T-helper 1 cell treated with Interleukin-12 subunit alpha and Interleukin-12 subunit beta and Interleukin-4 antibody, amounts not matched to agents 30 μg/mL and 1 μg/mL, for 36 hours (primary cell): ENCODE results near the gene ETV3.

ENCODE experiments used
- H3K27ac Mint-ChIP-seq: one replicate; pipeline ENCODE4 v1.8.0; 2021; ENCODE audit warnings: mild to moderate bottlenecking, mixed read lengths
- H3K27me3 Mint-ChIP-seq: one replicate; pipeline ENCODE4 v1.8.0; 2021; ENCODE audit warnings: low read depth, mixed read lengths
- H3K36me3 Mint-ChIP-seq: one replicate; pipeline ENCODE4 v1.8.0; 2021; ENCODE audit warnings: low read depth, mixed read lengths
- H3K4me1 Mint-ChIP-seq: one replicate; pipeline ENCODE4 v1.8.0; 2021; ENCODE audit warnings: low read depth, mixed read lengths
- H3K4me3 Mint-ChIP-seq: one replicate; pipeline ENCODE4 v1.8.0; 2021; ENCODE audit warnings: mild to moderate bottlenecking, moderate library complexity, mixed read lengths
- H3K9me3 Mint-ChIP-seq: one replicate; pipeline ENCODE4 v1.8.0; 2021; ENCODE audit warnings: mixed read lengths

The ETV3 gene

DNA sequence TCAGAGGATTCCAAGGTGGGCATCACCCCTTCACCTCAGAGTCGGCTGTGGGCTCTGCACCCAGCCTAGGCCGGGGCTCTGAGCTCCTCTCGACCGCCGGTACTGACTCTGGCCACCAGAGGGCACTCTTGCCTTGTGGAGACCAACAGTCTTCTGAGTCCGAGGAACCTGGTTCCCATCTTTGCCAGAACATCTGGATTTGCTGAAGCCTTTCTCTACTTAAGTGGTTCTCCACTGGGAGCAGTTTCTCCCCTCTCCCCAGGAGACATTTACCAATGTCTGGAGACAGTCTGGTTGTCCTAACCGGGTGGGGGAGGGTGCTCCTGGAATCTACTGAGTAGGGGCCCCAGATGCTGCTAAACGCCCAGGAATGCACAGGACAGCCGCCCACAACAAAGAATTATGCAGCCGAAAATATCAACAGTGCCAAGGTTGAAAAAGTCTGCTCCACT, 48.0 kb downstream of the ETV3 start:
- Mint-ChIP-seq H3K27ac (no peak overlapping the region), H3K36me3 (no peaks in the 10 kb centered on the region), H3K4me3 (no peak overlapping the region), H3K4me1 (no peaks in the 10 kb centered on the region), H3K27me3 (peaks cover 4% of the 10 kb centered on the region), H3K9me3 (no peaks in the 10 kb centered on the region)

DNA sequence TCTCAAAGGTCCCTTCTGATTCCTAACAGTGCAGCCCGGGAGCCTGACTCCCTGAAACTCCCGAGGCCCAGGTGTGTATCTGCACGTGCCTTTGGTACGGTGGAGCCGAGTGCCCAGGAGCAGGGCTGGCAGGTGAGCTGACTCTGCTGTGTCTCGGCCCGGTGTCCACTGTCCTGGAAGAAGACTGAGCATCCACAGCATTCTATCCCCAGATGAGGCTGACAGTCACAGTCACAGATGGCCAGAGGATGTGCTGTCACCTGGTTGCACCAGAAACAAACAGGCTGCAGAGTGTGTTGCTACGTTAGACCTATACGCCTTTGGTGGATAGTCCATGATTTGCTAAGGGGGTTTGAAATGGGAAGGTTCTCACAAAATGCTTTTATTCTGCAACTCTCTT, 48.4 kb downstream of the ETV3 start:
- Mint-ChIP-seq H3K9me3 (no peaks in the 10 kb centered on the region), H3K36me3 (no peaks in the 10 kb centered on the region), H3K4me3 (no peak overlapping the region), H3K27ac (no peak overlapping the region), H3K4me1 (no peaks in the 10 kb centered on the region), H3K27me3 (peaks cover 4% of the 10 kb centered on the region)

GRCh38 chr1:157088607-157089006, 49.6 kb downstream of the ETV3 start:
- Mint-ChIP-seq H3K9me3 (no peaks in the 10 kb centered on the region), H3K4me3 (no peak overlapping the region), H3K27ac (no peak overlapping the region), H3K4me1 (no peaks in the 10 kb centered on the region), H3K27me3 (peaks cover 4% of the 10 kb centered on the region), H3K36me3 (no peaks in the 10 kb centered on the region)

GRCh38 chr1:157087030-157087429, 51.2 kb downstream of the ETV3 start:
- Mint-ChIP-seq H3K4me3 (no peak overlapping the region), H3K27ac (no peak overlapping the region), H3K36me3 (no peaks in the 10 kb centered on the region), H3K4me1 (no peaks in the 10 kb centered on the region), H3K27me3 (peaks cover 13% of the 10 kb centered on the region), H3K9me3 (no peaks in the 10 kb centered on the region)

DNA sequence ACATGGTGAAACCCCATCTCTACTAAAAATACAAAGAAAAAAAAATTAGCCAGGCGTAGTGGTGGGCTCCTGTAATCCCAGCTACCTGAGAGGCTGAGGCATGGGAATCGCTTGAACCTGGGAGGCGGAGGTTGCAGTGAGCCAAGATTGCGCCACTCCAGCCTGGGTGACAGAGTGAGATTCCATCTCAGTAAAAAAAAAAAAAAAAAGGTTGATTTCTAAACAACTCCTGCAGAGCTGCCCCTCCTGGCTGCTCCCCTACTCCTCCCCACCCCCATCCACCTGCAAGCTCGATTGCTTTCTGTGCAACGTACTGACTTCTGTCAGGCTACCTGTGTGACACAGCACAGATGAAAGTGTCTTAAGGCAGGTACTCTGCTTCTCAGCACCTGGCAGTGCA, 51.9 kb downstream of the ETV3 start:
- Mint-ChIP-seq H3K27ac (no peak overlapping the region), H3K36me3 (no peaks in the 10 kb centered on the region), H3K4me1 (no peaks in the 10 kb centered on the region), H3K9me3 (no peaks in the 10 kb centered on the region), H3K27me3 (peaks cover 13% of the 10 kb centered on the region), H3K4me3 (no peak overlapping the region)

DNA sequence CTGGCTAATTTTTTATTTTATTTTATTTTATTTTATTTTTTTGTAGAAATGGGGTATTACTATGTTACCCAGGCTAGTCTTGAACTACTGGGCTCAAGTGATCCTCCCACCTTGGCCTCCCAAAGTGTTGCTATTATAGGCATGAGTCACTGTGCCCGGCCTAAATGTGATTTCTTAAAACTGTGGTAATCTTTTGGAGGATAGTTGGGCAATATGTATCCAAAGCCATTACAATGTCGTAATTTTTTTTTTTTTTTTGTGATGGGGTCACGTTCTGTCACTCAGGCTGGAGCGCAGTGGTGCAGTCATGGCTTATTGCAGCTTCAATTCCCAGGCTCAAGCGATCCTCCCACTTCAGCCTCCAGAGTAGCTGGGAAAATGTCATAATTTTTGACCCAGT, 52.8 kb downstream of the ETV3 start:
- Mint-ChIP-seq H3K27me3 (peaks cover 16% of the 10 kb centered on the region), H3K36me3 (no peaks in the 10 kb centered on the region)

GRCh38 chr1:157084720-157085119, 53.5 kb downstream of the ETV3 start:
- H3K36me3 Mint-ChIP-seq, result no peaks in the 10 kb centered on the region
- no peaks in the 10 kb centered on the region for H3K4me1 Mint-ChIP-seq
- H3K4me3 Mint-ChIP-seq, result no peak overlapping the region
- H3K9me3 Mint-ChIP-seq, result no peaks in the 10 kb centered on the region
- H3K27me3 Mint-ChIP-seq, result peaks cover 14% of the 10 kb centered on the region
- H3K27ac Mint-ChIP-seq, result no peak overlapping the region

More for the DNA sequence above, 52.8 kb downstream of the ETV3 start:
- Mint-ChIP-seq H3K27ac (no peak overlapping the region), H3K4me3 (no peak overlapping the region), H3K4me1 (no peaks in the 10 kb centered on the region), H3K9me3 (no peaks in the 10 kb centered on the region)

- Mint-ChIP-seq H3K27me3 (peaks cover 27% of the 10 kb centered on the region), H3K36me3 (no peaks in the 10 kb centered on the region), H3K27ac (no peak overlapping the region), H3K4me1 (no peaks in the 10 kb centered on the region), H3K9me3 (no peaks in the 10 kb centered on the region), H3K4me3 (no peak overlapping the region)
These were observed 56.5 kb downstream of the ETV3 start for GRCh38 chr1:157081707-157082106.

DNA sequence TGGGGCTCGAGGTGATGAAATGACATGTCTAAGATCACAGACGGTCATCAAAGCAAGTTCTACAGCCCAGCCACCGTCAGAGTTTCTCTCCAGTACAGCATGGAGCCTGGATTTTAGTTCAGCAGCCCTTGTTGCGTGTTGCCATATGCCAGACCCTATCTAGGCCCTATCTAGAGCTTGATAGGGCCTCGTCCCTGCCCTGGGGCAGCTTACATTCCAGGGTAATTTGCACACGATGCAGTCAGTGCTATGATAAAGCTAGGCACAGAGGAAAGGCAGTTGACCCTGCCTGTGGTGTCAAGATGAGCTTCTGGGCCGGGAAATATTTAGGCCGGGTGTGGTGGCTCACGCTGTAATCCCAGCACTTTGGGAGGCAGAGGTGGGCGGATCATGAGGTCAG, 57.5 kb downstream of the ETV3 start:
- H3K27me3 Mint-ChIP-seq, result peaks cover 29% of the 10 kb centered on the region
- H3K36me3 Mint-ChIP-seq, result no peaks in the 10 kb centered on the region
- no peak overlapping the region for H3K27ac Mint-ChIP-seq
- H3K9me3 Mint-ChIP-seq, result no peaks in the 10 kb centered on the region
- H3K4me3 Mint-ChIP-seq, result no peak overlapping the region
- H3K4me1 Mint-ChIP-seq, result no peaks in the 10 kb centered on the region

DNA sequence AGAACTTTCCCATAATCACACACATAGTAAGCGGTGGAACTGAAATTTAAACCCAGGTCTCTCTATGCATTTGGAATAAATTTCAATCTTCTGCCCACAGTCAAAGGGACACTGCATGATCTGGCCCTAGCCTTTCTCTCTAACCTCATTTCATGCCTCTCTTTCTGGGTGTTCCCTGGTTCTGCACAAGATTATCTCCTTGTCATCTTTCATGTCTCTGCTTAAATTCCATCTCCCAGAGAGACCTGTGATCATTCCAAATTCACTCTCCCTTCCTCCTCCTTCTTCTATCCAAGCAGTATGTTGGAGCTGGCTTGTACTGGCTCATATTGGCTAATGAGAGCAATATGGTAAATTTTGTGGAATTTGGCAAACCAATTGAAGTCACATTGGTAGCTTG, 60.8 kb downstream of the ETV3 start:
- Mint-ChIP-seq H3K27me3 (peaks cover 35% of the 10 kb centered on the region), H3K27ac (no peak overlapping the region), H3K4me3 (no peak overlapping the region), H3K4me1 (peaks cover 1% of the 10 kb centered on the region), H3K36me3 (no peaks in the 10 kb centered on the region), H3K9me3 (no peaks in the 10 kb centered on the region)

- Mint-ChIP-seq H3K4me1 (peaks cover 1% of the 10 kb centered on the region), H3K27ac (no peak overlapping the region), H3K9me3 (no peaks in the 10 kb centered on the region), H3K4me3 (no peak overlapping the region), H3K27me3 (peaks cover 28% of the 10 kb centered on the region), H3K36me3 (no peaks in the 10 kb centered on the region)
These were observed 64.1 kb downstream of the ETV3 start for GRCh38 chr1:157073944-157074685.
